Mesothelial cell of epicardium (in vitro differentiated cells): Measurements from ENCODE around the gene MPST. TPM values are rescaled to one million over a fixed set of nuclear protein-coding genes. Genes with fewer than 3 reads are reported as not detected.
A peak's percentile ranks its signal among the peaks of the same experiment; 100 is the strongest.

Source experiments
- DNase-seq, 2 experiments: peaks; one replicate each; pipeline ENCODE4 v3.0.0; 2021; ENCODE audit warnings: low spot score in 2 of 2; ENCODE audit not compliant: unreplicated experiment in 2 of 2
- H3K27ac Mint-ChIP-seq: 2 replicates; pipeline ENCODE4 v1.8.0; 2021; ENCODE audit warnings: mixed read lengths
- H3K27me3 Mint-ChIP-seq: 2 replicates; pipeline ENCODE4 v1.8.0; 2021; ENCODE audit warnings: low read depth, mixed read lengths
- H3K36me3 Mint-ChIP-seq: 2 replicates; pipeline ENCODE4 v1.8.0; 2021; ENCODE audit warnings: mixed read lengths
- H3K4me1 Mint-ChIP-seq: 2 replicates; pipeline ENCODE4 v1.8.0; 2021; ENCODE audit warnings: mixed read lengths
- H3K4me3 Mint-ChIP-seq: 2 replicates; pipeline ENCODE4 v1.8.0; 2021; ENCODE audit warnings: mild to moderate bottlenecking, moderate library complexity, mixed read lengths
- H3K9me3 Mint-ChIP-seq: 2 replicates; pipeline ENCODE4 v1.8.0; 2021; ENCODE audit warnings: mixed read lengths
- CTCF ChIP-seq: fragments of 200-600 bp; sonication (generic); IDR thresholded peaks from one replicate; pipeline ENCODE4 v1.5.0; 2021; ENCODE audit warnings: antibody characterized with exemption; ENCODE audit not compliant: unreplicated experiment
- total RNA-seq: library from RNA; stranded (reverse); gene quantifications from 3 replicates; pipeline ENCODE4 v1.2.1, GENCODE V29; 2021

Gene MPST
- total RNA-seq, 1 donor from 2014 or later, result 55.8 TPM

GRCh38 chr22:37046589-37046988, 27.0 kb downstream of the MPST start:
- DNase-seq, result no peak
- no peaks in the 10 kb centered on the region for H3K9me3 Mint-ChIP-seq
- peaks cover under 1% of the 10 kb centered on the region for H3K4me1 Mint-ChIP-seq
- no peak for TF ChIP-seq CTCF
- no peaks in the 10 kb centered on the region for H3K36me3 Mint-ChIP-seq
- H3K4me3 Mint-ChIP-seq, result no peak overlapping the region
- no peak overlapping the region for H3K27ac Mint-ChIP-seq
- H3K27me3 Mint-ChIP-seq, result no peaks in the 10 kb centered on the region

- H3K27ac Mint-ChIP-seq, result no peak overlapping the region
Observed at GRCh38 chr22:37047006-37047405, 27.5 kb downstream of the MPST start.

GRCh38 chr22:37048133-37048532, 28.6 kb downstream of the MPST start:
- H3K36me3 Mint-ChIP-seq, result no peaks in the 10 kb centered on the region

More at GRCh38 chr22:37047006-37047405, 27.5 kb downstream of the MPST start:
- DNase-seq, result no peak
- no peaks in the 10 kb centered on the region for H3K4me1 Mint-ChIP-seq
- H3K9me3 Mint-ChIP-seq, result no peaks in the 10 kb centered on the region
- no peaks in the 10 kb centered on the region for H3K27me3 Mint-ChIP-seq
- TF ChIP-seq CTCF, result no peak
- H3K4me3 Mint-ChIP-seq, result no peak overlapping the region
- H3K36me3 Mint-ChIP-seq, result no peaks in the 10 kb centered on the region

GRCh38 chr22:37049224-37049623, 29.7 kb downstream of the MPST start:
- no peak for TF ChIP-seq CTCF
- no peaks in the 10 kb centered on the region for H3K27me3 Mint-ChIP-seq
- no peaks in the 10 kb centered on the region for H3K36me3 Mint-ChIP-seq
- DNase-seq, result no peak
- peaks cover 6% of the 10 kb centered on the region for H3K4me1 Mint-ChIP-seq
- no peak overlapping the region for H3K4me3 Mint-ChIP-seq
- H3K27ac Mint-ChIP-seq, result no peak overlapping the region
- no peaks in the 10 kb centered on the region for H3K9me3 Mint-ChIP-seq

More at GRCh38 chr22:37048133-37048532, 28.6 kb downstream of the MPST start:
- H3K9me3 Mint-ChIP-seq, result no peaks in the 10 kb centered on the region
- peaks cover 6% of the 10 kb centered on the region for H3K4me1 Mint-ChIP-seq
- TF ChIP-seq CTCF, result no peak
- no peaks in the 10 kb centered on the region for H3K27me3 Mint-ChIP-seq
- no peak overlapping the region for H3K27ac Mint-ChIP-seq
- DNase-seq, result no peak
- no peak overlapping the region for H3K4me3 Mint-ChIP-seq

GRCh38 chr22:37050913-37051312, 31.4 kb downstream of the MPST start:
- no peak for TF ChIP-seq CTCF
- Mint-ChIP-seq H3K27ac (no peak overlapping the region), H3K9me3 (no peaks in the 10 kb centered on the region), H3K4me3 (peak overlapping the region; percentile 75), H3K4me1 (peaks cover 6% of the 10 kb centered on the region), H3K27me3 (no peaks in the 10 kb centered on the region), H3K36me3 (no peaks in the 10 kb centered on the region)
- DNase-seq, result no peak
